Peyer's patch (tissue), 4 donors: Measurements from ENCODE around the gene TGFBR3L. TPM values are rescaled to one million over a fixed set of nuclear protein-coding genes. Genes with fewer than 3 reads are reported as not detected.

Experiments
- DNase-seq, 3 donors: peaks; one replicate each; pipeline ENCODE4 v3.0.0-alpha.2; 2017 to 2019
- H3K27ac ChIP-seq, 4 donors: fragments of 200-600 bp; sonication (generic); one replicate each; pipeline ENCODE4 v1.5.1; 2016 to 2019
- H3K27me3 ChIP-seq, 2 donors: fragments of 200-600 bp; sonication (generic); one replicate each; pipeline ENCODE4 v1.5.1; 2019
- H3K36me3 ChIP-seq, 3 donors: fragments of 200-600 bp; sonication (generic); one replicate each; pipeline ENCODE4 v1.5.1; 2016 to 2019
- H3K4me1 ChIP-seq, 4 donors: fragments of 200-600 bp; sonication (generic); one replicate each; pipeline ENCODE4 v1.5.1; 2016 to 2019
- H3K4me3 ChIP-seq, 4 donors: fragments of 200-600 bp; sonication (generic); 1 replicate in 3 of 4; 2 replicates in 1 of 4; pipeline ENCODE4 v1.5.1; 2016 to 2019; ENCODE audit warnings: mild to moderate bottlenecking in 1 of 4
- H3K9me3 ChIP-seq, 4 donors: fragments of 200-600 bp; sonication (generic); one replicate each; pipeline ENCODE4 v1.5.1; 2016 to 2019; ENCODE audit warnings: mild to moderate bottlenecking in 1 of 4
- CTCF ChIP-seq, 6 experiments: fragments of 450-650 bp in 4 of 6; fragments of 200-600 bp in 2 of 6; sonication (generic) in 1 of 6; IDR thresholded peaks; one replicate each; pipeline ENCODE4 v1.5.1; 2017 to 2019; ENCODE audit warnings: antibody characterized with exemption in 6 of 6, mild to moderate bottlenecking in 3 of 6, moderate library complexity in 1 of 6
- POLR2A ChIP-seq, 2 donors: fragments of 450-650 bp; IDR thresholded peaks; one replicate each; pipeline ENCODE4 v1.5.1; 2017; ENCODE audit warnings: antibody characterized with exemption in 2 of 2, mild to moderate bottlenecking in 2 of 2, moderate library complexity in 2 of 2
- total RNA-seq, 4 donors: library from RNA; depleted of rRNA; stranded (reverse); fragments of >200 nt; gene quantifications; one replicate each; pipeline ENCODE4 v1.1.0, GENCODE V29; 2016

Gene TGFBR3L
- total RNA-seq, 4 donors from 2014 or later: not detected

- DNase-seq: no peak
- Histone ChIP-seq H3K4me3 (no peak overlapping the region), H3K36me3 (peaks cover 0 to 58% (median 0%) of the 10 kb centered on the region in 3 donors), H3K4me1 (peaks cover 3 to 27% (median 15%) of the 10 kb centered on the region in 4 donors), H3K27ac (no peak overlapping the region), H3K9me3 (no peaks in the 10 kb centered on the region), H3K27me3 (no peaks in the 10 kb centered on the region)
- TF ChIP-seq POLR2A (IDR thresholded peaks at IDR 0.05) (no peak), CTCF (IDR thresholded peaks at IDR 0.05) (no peak)
Measured at GRCh38 chr19:7907544-7907943, 7.1 kb upstream of the TGFBR3L start.

GRCh38 chr19:7908078-7908699 lies 6.4 kb upstream of the TGFBR3L start:
- Histone ChIP-seq H3K27ac (no peak overlapping the region), H3K36me3 (peaks cover 0 to 64% (median 0%) of the 10 kb centered on the region in 3 donors), H3K4me1 (peaks cover 3 to 21% (median 11%) of the 10 kb centered on the region in 4 donors), H3K27me3 (no peaks in the 10 kb centered on the region), H3K4me3 (no peak overlapping the region), H3K9me3 (no peaks in the 10 kb centered on the region)
- no peak for TF ChIP-seq POLR2A (IDR thresholded peaks at IDR 0.05)
- peak in 1 of 3 donors; percentile 41 for DNase-seq

- TF ChIP-seq CTCF (IDR thresholded peaks at IDR 0.05) (no peak), POLR2A (IDR thresholded peaks at IDR 0.05) (no peak)
- peaks cover 3 to 21% (median 11%) of the 10 kb centered on the region in 4 donors for H3K4me1 ChIP-seq
- H3K27me3 ChIP-seq: no peaks in the 10 kb centered on the region
- no peak overlapping the region for H3K27ac ChIP-seq
- DNase-seq: peak in 1 of 3 donors; percentile 39
- H3K9me3 ChIP-seq: no peaks in the 10 kb centered on the region
- no peak overlapping the region for H3K4me3 ChIP-seq
- peaks cover 0 to 65% (median 0%) of the 10 kb centered on the region in 3 donors for H3K36me3 ChIP-seq
Measured at GRCh38 chr19:7908742-7909461, 5.7 kb upstream of the TGFBR3L start.

GRCh38 chr19:7909471-7910067 lies 5.1 kb upstream of the TGFBR3L start:
- Histone ChIP-seq H3K27me3 (no peaks in the 10 kb centered on the region), H3K4me1 (peaks cover 3 to 18% (median 7%) of the 10 kb centered on the region in 4 donors), H3K27ac (no peak overlapping the region), H3K4me3 (no peak overlapping the region), H3K9me3 (no peaks in the 10 kb centered on the region), H3K36me3 (peaks cover 0 to 65% (median 0%) of the 10 kb centered on the region in 3 donors)
- DNase-seq: peak in 1 of 3 donors; percentile 42
- no peak for TF ChIP-seq CTCF (IDR thresholded peaks at IDR 0.05)
- TF ChIP-seq POLR2A (IDR thresholded peaks at IDR 0.05): no peak

- Histone ChIP-seq H3K9me3 (no peaks in the 10 kb centered on the region), H3K27ac (no peak overlapping the region), H3K4me3 (no peak overlapping the region), H3K4me1 (peaks cover 0 to 12% (median 0%) of the 10 kb centered on the region in 4 donors), H3K36me3 (peaks cover 0 to 63% (median 0%) of the 10 kb centered on the region in 3 donors), H3K27me3 (peaks cover 0 to 9% of the 10 kb centered on the region in 2 donors)
- DNase-seq: peak in 1 of 3 donors; percentile 43
- TF ChIP-seq POLR2A (IDR thresholded peaks at IDR 0.05): no peak
- TF ChIP-seq CTCF (IDR thresholded peaks at IDR 0.05): no peak
Measured at GRCh38 chr19:7910321-7911161, 4.1 kb upstream of the TGFBR3L start.
